ENCODE data around the gene ZNF543.

DNA sequence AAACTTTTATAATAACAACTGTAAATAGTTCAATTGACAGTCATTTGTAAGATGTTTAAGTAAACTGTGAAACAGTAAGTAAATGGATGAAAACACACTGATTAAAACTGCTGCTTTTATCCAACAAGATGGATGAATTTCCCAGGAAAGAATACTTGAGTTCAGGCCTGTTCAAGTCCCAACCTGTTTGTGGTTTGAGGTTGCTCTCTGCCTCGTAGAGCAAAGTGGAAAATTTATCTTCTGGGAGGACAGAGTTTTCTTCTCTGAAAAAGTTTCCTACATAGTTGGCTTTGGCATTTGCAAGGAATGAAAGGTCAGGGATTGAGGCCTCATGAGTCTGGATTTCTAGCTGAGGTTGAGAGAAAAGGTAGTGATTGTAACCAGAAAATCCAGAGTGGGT lies 15.2 kb upstream of the ZNF543 start:
- TF ChIP-seq POLR2A (IDR thresholded peaks at IDR 0.05) (no peak), CTCF (IDR thresholded peaks at IDR 0.05) (no peak)

Measured in breast epithelium (tissue), 3 donors.